Mucosa of rectum (tissue), 2 donors: ENCODE results near the gene FBXW8.

Experiments used
- H3K27ac ChIP-seq, 2 donors: one replicate each; pipeline ENCODE4 v1.7.0; 2013; ENCODE audit warnings: inconsistent platforms in 2 of 2, low read depth in 2 of 2, low read length in 2 of 2
- H3K27me3 ChIP-seq, 2 donors: one replicate each; pipeline ENCODE4 v1.7.0; 2013; ENCODE audit warnings: low read length in 2 of 2; ENCODE audit not compliant: control insufficient read depth in 2 of 2, insufficient read depth in 2 of 2
- H3K36me3 ChIP-seq, 2 donors: one replicate each; pipeline ENCODE4 v1.7.0; 2013; ENCODE audit warnings: low read length in 2 of 2; ENCODE audit not compliant: control insufficient read depth in 2 of 2, insufficient read depth in 2 of 2
- H3K4me1 ChIP-seq, 2 donors: one replicate each; pipeline ENCODE4 v1.7.0; 2013; ENCODE audit warnings: low read length in 2 of 2, mild to moderate bottlenecking in 1 of 2; ENCODE audit not compliant: control insufficient read depth in 2 of 2, insufficient read depth in 2 of 2
- H3K4me3 ChIP-seq, 2 donors: one replicate each; pipeline ENCODE4 v1.7.0; 2013; ENCODE audit warnings: low read length in 2 of 2
- H3K9ac ChIP-seq, 2 donors: one replicate each; pipeline ENCODE4 v1.7.0; 2013; ENCODE audit warnings: low read length in 2 of 2, low read depth in 1 of 2, mild to moderate bottlenecking in 1 of 2
- H3K9me3 ChIP-seq, 2 donors: one replicate each; pipeline ENCODE4 v1.7.0; 2013; ENCODE audit warnings: low read length in 2 of 2; ENCODE audit not compliant: control insufficient read depth in 2 of 2
- donor health status: healthy.
- donor health status: Normal muscosa, but diverticular disease.

FBXW8 gene

DNA sequence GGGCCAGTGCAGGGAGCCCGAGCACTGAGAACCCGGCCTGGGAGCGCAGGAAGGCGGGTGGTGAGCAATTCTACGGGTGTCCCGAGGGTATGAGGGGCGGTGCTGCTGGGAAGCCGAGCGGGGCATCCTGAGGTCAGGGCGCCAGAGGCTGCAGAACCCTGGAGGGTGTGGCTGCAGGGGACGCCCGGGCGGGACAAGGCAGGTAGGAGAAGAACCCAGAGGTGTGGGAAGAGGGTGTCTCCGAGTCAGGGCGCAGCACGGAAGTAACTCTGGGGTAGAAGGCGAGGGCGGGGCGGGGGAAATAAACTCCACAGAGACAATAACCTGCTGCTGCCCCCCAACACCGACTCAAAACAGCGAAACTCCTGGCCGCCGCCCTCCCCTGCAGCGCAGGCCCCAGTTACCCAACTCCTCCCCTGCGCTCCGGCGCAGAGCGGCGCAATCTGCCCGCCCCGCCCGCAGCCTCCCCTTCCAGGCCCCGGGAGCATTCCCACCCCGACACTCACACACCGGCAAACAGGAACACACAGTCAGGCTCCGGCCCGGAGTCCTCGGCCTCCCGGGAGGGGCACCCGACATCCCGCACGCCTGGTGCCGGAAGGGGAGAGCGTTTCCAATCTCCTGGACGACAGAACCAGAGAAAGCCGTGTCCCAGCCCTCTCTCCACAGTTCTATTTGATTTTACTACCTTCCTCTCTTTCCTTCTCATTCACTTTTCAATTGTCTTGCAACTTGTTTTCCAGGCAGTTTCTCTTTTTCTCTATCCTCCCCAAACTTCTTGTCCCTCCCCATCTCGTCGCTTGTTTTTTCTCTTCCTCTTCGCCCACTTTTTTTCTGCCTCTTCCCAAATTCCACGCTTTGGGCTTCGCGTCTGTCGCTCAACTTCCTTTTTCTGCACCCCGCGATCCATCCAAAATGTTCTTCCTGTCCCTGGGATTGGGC lies 31.9 kb upstream of the FBXW8 start:
- no peaks in the 10 kb centered on the region for H3K36me3 ChIP-seq
- peak overlapping the region; percentile 61 to 72 for H3K4me3 ChIP-seq
- H3K27ac ChIP-seq, result peak overlapping the region; percentile 15 to 56
- H3K4me1 ChIP-seq, result peaks cover 18 to 28% of the 10 kb centered on the region in 2 donors
- peak overlapping the region; percentile 49 to 60 for H3K9ac ChIP-seq
- no peaks in the 10 kb centered on the region for H3K9me3 ChIP-seq
- H3K27me3 ChIP-seq, result peaks cover 24 to 42% of the 10 kb centered on the region in 2 donors

DNA sequence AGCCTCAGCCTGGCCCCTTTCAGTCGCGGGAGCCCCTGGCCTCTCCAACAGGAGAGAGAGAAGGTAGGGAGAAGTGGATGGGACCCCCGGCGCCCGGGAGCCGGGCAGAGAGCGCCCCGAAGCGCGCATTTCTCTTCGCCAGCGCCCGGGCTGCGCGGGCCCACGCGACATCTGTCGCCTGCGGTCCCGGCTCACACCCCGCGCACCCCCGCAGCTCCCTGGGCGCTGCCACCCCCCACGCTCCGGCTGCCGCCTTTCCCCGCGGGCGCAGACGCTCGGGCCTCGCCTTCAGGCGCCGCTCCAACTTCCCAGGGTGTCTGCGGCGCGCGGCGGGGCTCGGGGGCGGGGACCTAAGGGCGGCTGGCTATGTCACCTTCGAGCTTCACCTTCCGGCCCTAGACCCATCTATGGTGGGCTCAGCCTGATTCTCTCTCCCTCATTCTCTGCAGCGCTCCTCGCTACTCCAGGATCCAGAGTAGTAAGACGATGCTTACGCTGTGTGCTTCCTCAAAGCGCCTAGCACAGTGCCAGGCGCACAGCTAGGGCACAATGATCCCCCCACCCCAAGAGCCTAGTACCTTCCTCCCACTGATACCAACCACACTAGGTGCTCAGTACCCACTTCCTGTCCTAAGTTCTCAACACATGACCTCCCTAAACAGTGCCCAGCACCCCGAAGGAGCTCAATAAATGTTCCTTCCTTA lies 31.1 kb upstream of the FBXW8 start:
- H3K9me3 ChIP-seq, result no peaks in the 10 kb centered on the region
- H3K9ac ChIP-seq, result peak overlapping the region in 1 of 2 donors; percentile 49
- H3K4me1 ChIP-seq, result peaks cover 18 to 28% of the 10 kb centered on the region in 2 donors
- peaks cover 24 to 42% of the 10 kb centered on the region in 2 donors for H3K27me3 ChIP-seq
- H3K27ac ChIP-seq, result peak overlapping the region; percentile 15 to 56
- peak overlapping the region; percentile 61 to 72 for H3K4me3 ChIP-seq
- no peaks in the 10 kb centered on the region for H3K36me3 ChIP-seq

DNA sequence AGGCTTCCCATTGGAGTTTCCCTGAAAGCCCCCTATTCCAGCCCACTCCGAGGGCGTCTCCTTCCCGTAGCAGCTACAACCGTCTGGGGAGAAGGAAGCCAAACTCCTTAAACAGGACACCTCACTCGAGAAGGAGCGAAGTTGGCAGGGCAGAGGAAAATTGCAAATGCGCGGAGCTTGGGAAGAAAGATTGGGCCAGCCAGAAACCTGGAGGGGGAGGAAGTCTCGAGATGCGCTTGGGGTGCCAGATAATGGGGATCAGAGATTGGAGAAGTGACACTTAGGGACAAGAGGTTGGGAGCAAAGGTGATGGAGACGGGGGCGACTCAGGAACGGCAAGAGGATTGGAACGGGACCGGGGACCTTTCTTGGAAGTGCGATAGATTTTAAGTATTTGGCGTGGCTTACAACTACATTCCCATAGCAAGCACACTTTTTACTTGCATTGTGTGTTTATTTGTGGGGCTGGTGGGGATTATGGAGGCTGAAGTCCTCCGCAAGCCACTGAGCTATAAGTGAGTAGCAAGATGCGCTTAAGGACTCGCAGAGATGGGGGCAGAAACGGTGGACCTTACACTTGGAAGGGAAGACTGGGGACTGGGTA lies 30.4 kb upstream of the FBXW8 start:
- H3K27me3 ChIP-seq, result peaks cover 24 to 42% of the 10 kb centered on the region in 2 donors
- no peaks in the 10 kb centered on the region for H3K36me3 ChIP-seq
- H3K4me3 ChIP-seq, result peak overlapping the region; percentile 28 to 51
- H3K4me1 ChIP-seq, result peaks cover 18 to 28% of the 10 kb centered on the region in 2 donors
- H3K9me3 ChIP-seq, result no peaks in the 10 kb centered on the region
- peak overlapping the region; percentile 12 to 24 for H3K9ac ChIP-seq
- H3K27ac ChIP-seq, result no peak overlapping the region

DNA sequence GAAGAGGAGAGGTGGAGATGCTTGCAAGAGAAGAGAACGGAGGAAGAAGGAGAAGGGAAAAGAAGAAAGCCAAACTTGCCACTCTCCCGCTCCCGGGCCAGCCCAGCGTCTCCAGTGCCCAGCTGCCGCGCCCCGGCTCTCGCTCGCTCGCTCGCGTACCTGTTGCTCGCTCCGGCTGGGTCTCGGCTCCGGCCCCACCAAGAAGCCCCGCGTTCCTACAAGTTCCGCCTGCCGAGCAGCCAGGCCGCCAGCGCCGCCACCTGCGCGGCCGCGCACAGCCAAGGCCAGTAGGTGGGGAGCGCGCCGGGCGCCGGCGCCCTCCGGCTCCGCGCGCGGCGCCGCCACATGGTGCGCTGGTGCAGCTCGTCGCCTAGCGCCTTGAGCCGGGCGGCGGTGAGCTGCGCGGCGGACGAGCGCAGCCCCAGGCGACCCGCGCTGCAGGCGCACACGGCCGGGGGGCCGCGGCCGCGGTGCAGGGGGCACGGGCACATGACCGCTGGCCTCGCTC lies 29.9 kb upstream of the FBXW8 start:
- Histone ChIP-seq H3K4me3 (peak overlapping the region; percentile 30 to 51), H3K4me1 (peaks cover 18 to 28% of the 10 kb centered on the region in 2 donors), H3K9ac (peak overlapping the region in 1 of 2 donors; percentile 12)

DNA sequence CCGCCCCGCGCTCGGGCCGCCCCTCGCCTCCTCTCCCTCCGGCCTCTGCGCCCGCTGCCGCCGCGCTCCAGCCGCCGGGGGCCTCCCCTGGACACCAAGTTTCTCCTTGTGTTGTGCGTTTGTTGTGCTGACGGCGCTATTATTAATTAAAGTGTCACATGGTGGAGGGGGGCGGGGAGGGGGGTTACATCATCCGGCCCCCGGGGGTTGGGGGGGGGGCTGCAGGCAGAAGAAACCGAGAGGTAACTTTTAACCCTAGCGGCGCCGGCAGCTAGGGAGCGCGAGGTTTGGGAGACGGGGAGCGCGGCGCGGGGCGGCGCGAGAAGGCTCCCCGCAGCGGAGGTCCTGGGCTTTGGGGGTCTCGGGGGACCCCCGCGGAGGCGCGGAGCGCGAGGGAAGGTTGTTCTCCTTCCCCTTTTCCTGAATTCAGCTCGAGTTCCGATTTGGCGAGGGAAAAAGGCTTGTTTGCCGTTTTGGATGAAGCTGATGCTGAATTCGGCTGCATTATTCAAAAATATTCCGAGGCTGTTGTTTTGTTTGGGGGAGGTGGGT lies 29.3 kb upstream of the FBXW8 start, which contains the start of gene HRK:
Gene HRK (minus strand): TSS at position 117 of the 552 bp plus-strand sequence. CDS start 134 bp downstream, outside the sequence.
- peak within 1 kb of the TSS; percentile 12 to 24 for H3K9ac ChIP-seq
- peaks cover 24 to 42% of the 10 kb centered on the region in 2 donors for H3K27me3 ChIP-seq
- H3K4me3 ChIP-seq, result peak within 1 kb of the TSS; percentile 30 to 51
- H3K27ac ChIP-seq, result no peak within 1 kb of the TSS
- no peaks in the 10 kb centered on the region for H3K36me3 ChIP-seq
- peaks cover 18 to 28% of the 10 kb centered on the region in 2 donors for H3K4me1 ChIP-seq
- H3K9me3 ChIP-seq, result no peaks in the 10 kb centered on the region

More for the DNA sequence above, 29.9 kb upstream of the FBXW8 start:
- Histone ChIP-seq H3K27ac (no peak overlapping the region), H3K27me3 (peaks cover 24 to 42% of the 10 kb centered on the region in 2 donors), H3K9me3 (no peaks in the 10 kb centered on the region), H3K36me3 (no peaks in the 10 kb centered on the region)

DNA sequence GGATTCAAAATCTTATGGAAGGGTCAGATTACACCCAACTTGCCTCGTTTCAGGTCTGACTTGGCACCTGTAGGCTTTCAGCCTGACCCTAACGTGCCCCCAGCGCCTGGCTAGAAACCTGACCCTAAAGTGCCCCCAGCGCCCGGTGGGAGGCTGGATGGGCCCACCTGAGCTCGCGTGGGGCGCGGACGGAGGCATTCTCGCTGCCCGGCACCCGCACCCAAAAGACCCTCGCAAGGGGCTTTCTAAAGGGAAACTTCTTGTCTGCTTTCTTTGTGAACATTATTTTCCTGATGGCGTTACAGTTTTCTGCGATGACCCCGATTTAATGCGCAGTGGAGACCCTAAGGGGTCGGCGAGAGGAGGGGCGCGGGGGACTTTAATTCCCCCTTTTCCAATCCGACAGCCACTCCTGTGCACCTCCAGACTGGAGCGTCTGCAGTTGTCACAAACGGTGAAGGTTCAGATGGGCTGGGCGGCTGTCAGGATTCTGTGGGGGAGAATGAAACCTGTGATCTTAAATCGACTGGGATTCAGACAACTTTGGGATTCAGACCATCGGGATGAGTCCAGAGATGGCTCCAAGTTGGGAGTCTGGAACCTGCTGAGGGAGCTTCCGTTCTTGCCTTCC lies 28.8 kb upstream of the FBXW8 start:
- Histone ChIP-seq H3K9ac (no peak overlapping the region), H3K4me1 (peaks cover 18 to 28% of the 10 kb centered on the region in 2 donors), H3K36me3 (no peaks in the 10 kb centered on the region), H3K9me3 (no peaks in the 10 kb centered on the region), H3K4me3 (peak overlapping the region in 1 of 2 donors; percentile 41), H3K27ac (no peak overlapping the region), H3K27me3 (peaks cover 20 to 42% of the 10 kb centered on the region in 2 donors)

DNA sequence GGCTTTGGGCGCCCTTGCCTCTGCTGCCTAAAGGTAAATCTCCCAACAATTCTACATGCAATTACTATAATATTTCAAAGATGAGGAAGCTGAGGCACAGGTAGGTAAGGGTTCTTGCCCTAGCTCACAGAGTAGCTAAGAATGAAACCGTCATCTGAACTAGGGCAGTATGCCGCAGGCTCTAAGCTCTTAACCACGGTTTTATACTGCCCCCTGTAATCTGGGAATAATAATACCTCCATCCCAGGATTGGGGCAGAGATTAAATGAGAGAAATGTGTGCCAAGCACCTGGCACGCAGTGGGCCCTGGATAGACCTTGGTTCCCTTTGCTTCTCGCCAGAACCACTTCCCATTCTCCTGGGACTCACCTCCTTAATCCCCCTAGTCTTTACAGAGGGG lies 28.0 kb upstream of the FBXW8 start:
- peaks cover 20 to 30% of the 10 kb centered on the region in 2 donors for H3K4me1 ChIP-seq
- H3K27ac ChIP-seq, result no peak overlapping the region
- H3K27me3 ChIP-seq, result peaks cover 20 to 37% of the 10 kb centered on the region in 2 donors
- H3K4me3 ChIP-seq, result no peak overlapping the region
- H3K9me3 ChIP-seq, result no peaks in the 10 kb centered on the region
- no peaks in the 10 kb centered on the region for H3K36me3 ChIP-seq
- no peak overlapping the region for H3K9ac ChIP-seq

DNA sequence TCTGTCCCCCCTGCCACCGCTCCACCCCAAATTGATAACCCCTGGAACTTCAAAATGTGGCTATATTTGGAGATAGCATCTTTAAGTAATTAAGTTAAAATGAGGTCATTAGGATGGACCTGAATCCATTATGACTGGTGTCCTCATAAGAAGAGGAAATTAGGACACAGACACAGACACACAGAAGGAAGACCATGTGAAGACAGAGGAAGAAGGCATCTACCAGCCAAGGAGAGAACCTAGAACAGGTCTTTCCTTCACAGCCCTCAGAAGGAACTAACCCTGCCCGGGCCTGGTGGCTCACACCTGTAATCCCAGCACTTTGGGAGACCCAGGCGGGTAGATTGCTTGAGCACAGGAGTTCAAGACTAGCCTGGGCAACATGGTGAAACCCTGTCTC lies 25.9 kb upstream of the FBXW8 start:
- Histone ChIP-seq H3K9ac (no peak overlapping the region), H3K27me3 (peaks cover 19 to 30% of the 10 kb centered on the region in 2 donors), H3K27ac (no peak overlapping the region), H3K4me1 (peaks cover 10 to 17% of the 10 kb centered on the region in 2 donors), H3K9me3 (no peaks in the 10 kb centered on the region), H3K4me3 (no peak overlapping the region), H3K36me3 (no peaks in the 10 kb centered on the region)

DNA sequence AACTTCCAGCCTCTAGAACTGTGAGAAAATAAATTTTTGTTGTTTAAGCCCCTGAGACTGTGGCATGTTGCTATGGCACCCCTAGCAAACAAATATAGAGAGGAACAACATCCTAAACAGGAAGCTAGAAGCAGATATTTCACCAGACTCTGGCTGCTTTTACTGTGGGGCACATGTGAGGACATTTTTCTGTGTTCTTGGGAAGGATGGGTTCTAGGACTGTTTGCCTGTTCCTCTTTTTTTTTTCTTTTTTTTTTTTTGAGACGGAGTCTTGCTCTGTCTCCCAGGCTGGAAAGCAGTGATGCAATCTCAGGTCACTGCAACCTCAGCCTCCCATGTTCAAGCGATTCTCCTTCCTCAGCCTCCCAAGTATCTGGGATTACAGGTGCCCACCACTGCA lies 25.3 kb upstream of the FBXW8 start:
- Histone ChIP-seq H3K4me1 (peaks cover 8 to 12% of the 10 kb centered on the region in 2 donors), H3K9ac (no peak overlapping the region), H3K9me3 (no peaks in the 10 kb centered on the region), H3K36me3 (no peaks in the 10 kb centered on the region), H3K27me3 (peaks cover 13 to 24% of the 10 kb centered on the region in 2 donors), H3K27ac (no peak overlapping the region), H3K4me3 (no peak overlapping the region)
